ENCODE data around the gene TET2. TPM values are rescaled to one million over a fixed set of nuclear protein-coding genes. Genes with fewer than 3 reads are reported as not detected.

The TET2 gene
- total RNA-seq, 3 donors from 2014 or later (not counting 1 experiment from before 2014, with no cell fraction given) = 80.0 to 91.6 (median 82.8) TPM

GRCh38 chr4:105137121-105137875 is 9.4 kb upstream of the TET2 start:
- Mint-ChIP-seq H3K36me3 (no peaks in the 10 kb centered on the region), H3K4me1 (no peaks in the 10 kb centered on the region), H3K4me3 (no peak overlapping the region), H3K27ac (no peak overlapping the region), H3K27me3 (ENCODE audit: low read depth in 2 of 2) (no peaks in the 10 kb centered on the region), H3K9me3 (no peaks in the 10 kb centered on the region)
- TF ChIP-seq CTCF (IDR thresholded peaks at IDR 0.05) = no peak
- intact Hi-C loops (cut with micrococcal nuclease) = no loop called here
- Histone ChIP-seq H3K9me3 (ENCODE audit: control insufficient read depth, insufficient read depth, low read length) (no peaks in the 10 kb centered on the region), H3K27me3 (ENCODE audit: control insufficient read depth, insufficient read depth, low read length) (no peaks in the 10 kb centered on the region), H3K4me3 (ENCODE audit: low read length) (no peak overlapping the region), H3K27ac (ENCODE audit: low read length) (no peak overlapping the region), H3K4me1 (ENCODE audit: control insufficient read depth, insufficient read depth, low read length) (no peaks in the 10 kb centered on the region), H3K36me3 (ENCODE audit: control insufficient read depth, insufficient read depth, low read length) (no peaks in the 10 kb centered on the region)
- DNase-seq (no peak), ATAC-seq (no peak)
- WGBS (ENCODE audit: insufficient coverage) = 59% methylated on average over 5 of the region's 5 CpGs

- DNase-seq = no peak
- TF ChIP-seq CTCF (IDR thresholded peaks at IDR 0.05) = no peak
- Mint-ChIP-seq H3K4me3 (no peak overlapping the region), H3K9me3 (no peaks in the 10 kb centered on the region), H3K4me1 (peaks cover 0 to 2% of the 10 kb centered on the region in 2 donors), H3K36me3 (no peaks in the 10 kb centered on the region), H3K27me3 (ENCODE audit: low read depth in 2 of 2) (no peaks in the 10 kb centered on the region), H3K27ac (no peak overlapping the region)
- WGBS (ENCODE audit: insufficient coverage) = no CpG with 5 or more reads among the region's 1 CpG
- H3K9me3 ChIP-seq (ENCODE audit: control insufficient read depth, insufficient read depth, low read length) = no peaks in the 10 kb centered on the region
- H3K36me3 ChIP-seq (ENCODE audit: control insufficient read depth, insufficient read depth, low read length) = no peaks in the 10 kb centered on the region
- ATAC-seq = no peak
- no peaks in the 10 kb centered on the region for H3K4me1 ChIP-seq (ENCODE audit: control insufficient read depth, insufficient read depth, low read length)
- no peak overlapping the region for H3K27ac ChIP-seq (ENCODE audit: low read length)
- intact Hi-C loops (cut with micrococcal nuclease) = loop anchor here (10.0 kb wide), 3 partner anchors 135 to 1175 kb away; partner anchors contain the start of genes AIMP1 and TBCK
- H3K4me3 ChIP-seq (ENCODE audit: low read length) = no peak overlapping the region
- H3K27me3 ChIP-seq (ENCODE audit: control insufficient read depth, insufficient read depth, low read length) = no peaks in the 10 kb centered on the region
These were observed 7.0 kb upstream of the TET2 start for GRCh38 chr4:105139646-105140045.

DNA sequence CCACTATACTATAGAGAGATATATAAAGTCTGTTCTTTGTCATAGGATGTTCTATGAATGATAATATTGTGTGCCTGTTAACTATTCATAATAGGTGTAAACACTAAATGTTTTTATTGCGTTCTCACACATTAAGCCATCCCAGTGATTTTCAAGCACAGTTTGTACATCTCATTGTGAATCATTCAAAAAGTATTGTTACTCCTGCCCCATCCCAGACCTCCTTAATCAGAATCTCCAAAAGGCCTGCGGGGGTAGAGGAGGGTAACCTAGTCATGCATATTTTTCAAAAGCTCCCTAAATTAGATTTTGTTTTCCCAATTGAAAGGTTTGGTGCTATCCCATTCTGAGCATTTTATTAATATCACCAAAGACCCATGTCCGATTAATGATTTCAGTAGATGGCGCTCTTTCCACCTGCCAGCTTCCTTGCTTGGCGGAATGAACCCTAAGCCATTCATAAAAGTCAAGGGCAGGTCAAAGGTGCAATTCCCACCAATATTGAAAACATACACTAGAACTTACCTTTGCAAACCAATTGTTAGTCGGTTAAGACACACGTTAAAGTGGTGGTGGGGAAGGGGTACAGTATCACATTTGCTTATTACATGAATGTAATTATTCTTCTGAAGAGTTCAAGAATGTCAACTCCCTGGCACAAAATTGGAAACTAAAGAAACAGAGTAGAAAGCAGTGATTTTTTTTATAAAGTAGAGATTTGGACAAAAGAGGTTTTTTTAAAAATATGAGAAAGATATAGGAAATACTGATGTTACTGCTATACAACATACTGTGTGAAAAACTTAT is 5.8 kb upstream of the TET2 start:
- Mint-ChIP-seq H3K36me3 (no peaks in the 10 kb centered on the region), H3K4me3 (no peak overlapping the region), H3K4me1 (peaks cover 9 to 13% of the 10 kb centered on the region in 2 donors), H3K27ac (no peak overlapping the region), H3K27me3 (ENCODE audit: low read depth in 2 of 2) (no peaks in the 10 kb centered on the region), H3K9me3 (no peaks in the 10 kb centered on the region)
- Histone ChIP-seq H3K4me3 (ENCODE audit: low read length) (no peak overlapping the region), H3K9me3 (ENCODE audit: control insufficient read depth, insufficient read depth, low read length) (no peaks in the 10 kb centered on the region), H3K27me3 (ENCODE audit: control insufficient read depth, insufficient read depth, low read length) (no peaks in the 10 kb centered on the region), H3K4me1 (ENCODE audit: control insufficient read depth, insufficient read depth, low read length) (peaks cover 4% of the 10 kb centered on the region), H3K36me3 (ENCODE audit: control insufficient read depth, insufficient read depth, low read length) (no peaks in the 10 kb centered on the region), H3K27ac (ENCODE audit: low read length) (no peak overlapping the region)
- intact Hi-C loops (cut with micrococcal nuclease) = loop anchor here (1.0 to 10.0 kb wide), 4 partner anchors 134 to 1174 kb away; partner anchors contain the start of genes AIMP1 and TBCK
- peak; percentile 64 for TF ChIP-seq CTCF (IDR thresholded peaks at IDR 0.05)
- WGBS (ENCODE audit: insufficient coverage) = 70% methylated on average over 5 of the region's 7 CpGs
- DNase-seq = peak in 1 of 2 donors; percentile 80
- peak; percentile 48 to 75 (median 65) for ATAC-seq
